Esophagus muscularis mucosa (tissue), 4 donors: ENCODE data around the gene KRT12. TPM values are rescaled to one million over a fixed set of nuclear protein-coding genes. Genes with fewer than 3 reads are reported as not detected.
"Not testable (repeated sequence)": the region's sequence is repeated elsewhere in the genome, so short reads cannot be mapped to it uniquely, and the experiment has no call there.

ENCODE experiments used
- DNase-seq: peaks from one replicate; pipeline ENCODE4 v3.0.0-alpha.2; 2017; ENCODE audit errors: extremely low spot score
- H3K27ac ChIP-seq, 4 donors: fragments of 200-600 bp; sonication (generic); replicated peaks in 1 of 4; 1 replicate in 3 of 4; 2 replicates in 1 of 4; pipeline ENCODE4 v1.5.1; 2016 to 2019; ENCODE audit warnings: mild to moderate bottlenecking in 1 of 4
- H3K27me3 ChIP-seq, 4 donors: fragments of 200-600 bp; sonication (generic); one replicate each; pipeline versions ENCODE4 v1.5.1 to v1.6.0; 2016 to 2019
- H3K36me3 ChIP-seq, 4 donors: fragments of 200-600 bp; sonication (generic); one replicate each; pipeline ENCODE4 v1.5.1; 2016 to 2019
- H3K4me1 ChIP-seq, 4 donors: fragments of 200-600 bp; sonication (generic); one replicate each; pipeline ENCODE4 v1.5.1; 2016 to 2019
- H3K4me3 ChIP-seq, 4 donors: fragments of 200-600 bp; sonication (generic); 1 replicate in 2 of 4; 2 replicates in 2 of 4; pipeline ENCODE4 v1.5.1; 2016 to 2019; ENCODE audit warnings: mild to moderate bottlenecking in 4 of 4, moderate library complexity in 1 of 4
- H3K9me3 ChIP-seq, 4 donors: fragments of 200-600 bp; sonication (generic); 1 replicate in 3 of 4; 2 replicates in 1 of 4; pipeline ENCODE4 v1.5.1; 2016 to 2019
- EP300 ChIP-seq: sonication (generic); formaldehyde crosslinking; IDR thresholded peaks from one replicate; pipeline ENCODE4 v1.6.1; 2017; ENCODE audit warnings: antibody characterized with exemption
- POLR2A ChIP-seq: fragments of 450-650 bp; IDR thresholded peaks from one replicate; pipeline ENCODE4 v1.6.1; 2017; ENCODE audit warnings: antibody characterized with exemption, moderate library complexity, mild to moderate bottlenecking, low read depth
- POLR2AphosphoS5 ChIP-seq, 2 donors: sonication (generic); formaldehyde crosslinking; IDR thresholded peaks; one replicate each; pipeline ENCODE4 v1.6.1; 2017; ENCODE audit warnings: antibody characterized with exemption in 2 of 2
- WGBS: methylation state at CpG from one replicate; pipeline ENCODE4 v1.1.5; 2018; 5-methylcytosine and 5-hydroxymethylcytosine counted together
- intact Hi-C: fragments of 100-400 bp; cut with DNase I; formaldehyde crosslinking; loops from one replicate; pipeline ENCODE4 v1.15.1; 2023
- total RNA-seq, 4 donors: library from RNA; depleted of rRNA; stranded (reverse); fragments of >200 nt; gene quantifications; one replicate each; pipeline versions ENCODE4 v1.1.0 to v1.2.1, GENCODE V29; 2016
- TF ChIP-seq, protein P1 (sequence below), 3 experiments: fragments of 200-600 bp in 2 of 3; fragments of 450-650 bp in 1 of 3; sonication (generic) in 2 of 3; IDR thresholded peaks; one replicate each; pipeline ENCODE4 v1.5.1; 2017 to 2019; ENCODE audit warnings: antibody characterized with exemption in 3 of 3, mild to moderate bottlenecking in 2 of 3, moderate library complexity in 1 of 3

KRT12 gene
- total RNA-seq, 4 donors from 2014 or later, result not detected

DNA sequence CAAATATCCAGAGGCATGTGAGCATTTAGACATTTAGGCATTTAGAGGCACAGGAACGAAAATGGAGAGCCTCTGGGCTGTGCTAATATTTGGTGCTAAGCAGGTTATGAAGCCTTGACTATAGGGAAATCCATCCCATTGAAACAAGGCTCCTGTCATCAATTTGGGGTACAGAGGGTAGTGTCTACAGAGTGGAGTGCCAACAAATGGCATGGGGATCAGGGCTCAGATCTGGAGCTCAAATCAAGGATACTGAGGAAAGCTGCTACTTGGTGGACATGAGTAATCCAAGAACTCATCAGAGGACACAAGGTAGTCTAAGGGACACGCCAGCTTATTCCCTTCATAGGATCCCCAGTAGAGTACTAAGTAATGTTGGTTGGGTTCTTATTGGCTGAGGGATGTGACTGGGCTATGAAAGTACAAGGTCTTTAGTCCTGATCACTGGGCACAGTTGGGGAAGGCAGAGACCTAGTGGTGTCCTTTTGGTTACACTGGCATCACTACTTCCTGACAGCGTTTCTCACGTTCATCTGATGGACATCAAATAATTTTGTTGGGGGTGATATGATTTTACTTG, 49.8 kb downstream of the KRT12 start:
- peaks cover 0 to 4% (median 0%) of the 10 kb centered on the region in 4 donors for H3K27me3 ChIP-seq
- H3K4me1 ChIP-seq, result peaks cover 12 to 21% (median 18%) of the 10 kb centered on the region in 4 donors
- no peak overlapping the region for H3K4me3 ChIP-seq
- intact Hi-C loops, result no loop called here
- WGBS, result 97% methylated on average over 4 of the region's 4 CpGs
- no peak for DNase-seq
- no peaks in the 10 kb centered on the region for H3K9me3 ChIP-seq
- H3K36me3 ChIP-seq, result peaks cover 0 to 17% (median 4%) of the 10 kb centered on the region in 4 donors
- TF ChIP-seq, protein P1, sequence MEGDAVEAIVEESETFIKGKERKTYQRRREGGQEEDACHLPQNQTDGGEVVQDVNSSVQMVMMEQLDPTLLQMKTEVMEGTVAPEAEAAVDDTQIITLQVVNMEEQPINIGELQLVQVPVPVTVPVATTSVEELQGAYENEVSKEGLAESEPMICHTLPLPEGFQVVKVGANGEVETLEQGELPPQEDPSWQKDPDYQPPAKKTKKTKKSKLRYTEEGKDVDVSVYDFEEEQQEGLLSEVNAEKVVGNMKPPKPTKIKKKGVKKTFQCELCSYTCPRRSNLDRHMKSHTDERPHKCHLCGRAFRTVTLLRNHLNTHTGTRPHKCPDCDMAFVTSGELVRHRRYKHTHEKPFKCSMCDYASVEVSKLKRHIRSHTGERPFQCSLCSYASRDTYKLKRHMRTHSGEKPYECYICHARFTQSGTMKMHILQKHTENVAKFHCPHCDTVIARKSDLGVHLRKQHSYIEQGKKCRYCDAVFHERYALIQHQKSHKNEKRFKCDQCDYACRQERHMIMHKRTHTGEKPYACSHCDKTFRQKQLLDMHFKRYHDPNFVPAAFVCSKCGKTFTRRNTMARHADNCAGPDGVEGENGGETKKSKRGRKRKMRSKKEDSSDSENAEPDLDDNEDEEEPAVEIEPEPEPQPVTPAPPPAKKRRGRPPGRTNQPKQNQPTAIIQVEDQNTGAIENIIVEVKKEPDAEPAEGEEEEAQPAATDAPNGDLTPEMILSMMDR (IDR thresholded peaks at IDR 0.05), result no peak
- no peak for TF ChIP-seq EP300
- TF ChIP-seq POLR2A, result no peak
- TF ChIP-seq POLR2AphosphoS5 (IDR thresholded peaks at IDR 0.05), result no peak
- H3K27ac ChIP-seq, result no peak overlapping the region

DNA sequence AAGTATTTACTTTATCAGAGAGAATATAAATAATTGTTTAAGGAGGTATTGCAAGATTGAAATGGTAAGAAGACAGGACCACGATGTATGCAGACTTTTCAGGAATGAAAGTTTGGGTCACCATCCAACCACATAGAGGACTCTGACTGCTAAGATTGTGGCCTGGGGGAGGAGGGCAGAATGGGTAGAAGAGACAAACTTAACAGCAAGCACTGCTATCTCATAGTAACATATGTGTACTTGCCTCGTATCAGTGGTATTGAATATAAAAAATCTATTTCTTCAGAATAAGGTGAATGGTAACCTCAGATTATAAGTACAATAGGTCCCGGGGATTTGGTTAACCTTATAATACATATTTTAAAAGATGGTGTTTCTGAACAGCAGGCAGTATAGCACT, 50.5 kb downstream of the KRT12 start:
- no peak for TF ChIP-seq POLR2AphosphoS5 (IDR thresholded peaks at IDR 0.05)
- no peak for TF ChIP-seq POLR2A
- TF ChIP-seq, protein P1 (IDR thresholded peaks at IDR 0.05), result no peak
- TF ChIP-seq EP300, result no peak
- Histone ChIP-seq H3K9me3 (no peaks in the 10 kb centered on the region), H3K27me3 (peaks cover 0 to 7% (median 0%) of the 10 kb centered on the region in 4 donors), H3K4me1 (peaks cover 12 to 21% (median 18%) of the 10 kb centered on the region in 4 donors), H3K4me3 (no peak overlapping the region), H3K27ac (no peak overlapping the region), H3K36me3 (peaks cover 0 to 17% (median 2%) of the 10 kb centered on the region in 4 donors)
- no peak for DNase-seq
- intact Hi-C loops, result no loop called here
- WGBS, result 95% methylated on average over 3 of the region's 3 CpGs

- TF ChIP-seq EP300, result no peak
- TF ChIP-seq POLR2AphosphoS5 (IDR thresholded peaks at IDR 0.05), result no peak
- TF ChIP-seq, protein P1 (IDR thresholded peaks at IDR 0.05), result no peak
- no peak for TF ChIP-seq POLR2A
- intact Hi-C loops, result no loop called here
- Histone ChIP-seq H3K4me3 (no peak overlapping the region), H3K36me3 (peaks cover 0 to 17% (median 2%) of the 10 kb centered on the region in 4 donors), H3K9me3 (no peaks in the 10 kb centered on the region), H3K27me3 (peaks cover 0 to 8% (median 0%) of the 10 kb centered on the region in 4 donors), H3K27ac (no peak overlapping the region), H3K4me1 (peaks cover 12 to 21% (median 18%) of the 10 kb centered on the region in 4 donors)
- DNase-seq, result no peak
- WGBS, result 82% methylated on average over 1 of the region's 1 CpG
Observed at GRCh38 chr17:40815381-40815780, 51.6 kb downstream of the KRT12 start.

- H3K9me3 ChIP-seq, H3K4me3 ChIP-seq, DNase-seq, H3K27ac ChIP-seq, intact Hi-C loops: not testable (repeated sequence)
- Histone ChIP-seq H3K4me1 (peaks cover 10 to 19% (median 12%) of the 10 kb centered on the region in 4 donors), H3K27me3 (peaks cover 0 to 15% (median 1%) of the 10 kb centered on the region in 4 donors), H3K36me3 (peaks cover 0 to 17% (median 2%) of the 10 kb centered on the region in 4 donors)
- WGBS, result 60% methylated on average over 3 of the region's 3 CpGs
Observed at GRCh38 chr17:40814657-40815056, 52.4 kb downstream of the KRT12 start.

- intact Hi-C loops, result no loop called here
- WGBS, result 74% methylated on average over 4 of the region's 4 CpGs
- DNase-seq, result no peak
- Histone ChIP-seq H3K4me1 (peaks cover 4 to 16% (median 7%) of the 10 kb centered on the region in 4 donors), H3K4me3 (no peak overlapping the region), H3K9me3 (no peaks in the 10 kb centered on the region), H3K36me3 (peaks cover 0 to 17% (median 2%) of the 10 kb centered on the region in 4 donors), H3K27ac (no peak overlapping the region), H3K27me3 (peaks cover 0 to 20% (median 2%) of the 10 kb centered on the region in 4 donors)
- no peak for TF ChIP-seq POLR2A
- TF ChIP-seq EP300, result no peak
- no peak for TF ChIP-seq POLR2AphosphoS5 (IDR thresholded peaks at IDR 0.05)
- TF ChIP-seq, protein P1 (IDR thresholded peaks at IDR 0.05), result no peak
Observed at GRCh38 chr17:40813804-40814203, 53.2 kb downstream of the KRT12 start.
